GM23248 (cell line): ENCODE results near the gene PEX16. TPM values are rescaled to one million over a fixed set of nuclear protein-coding genes. Genes with fewer than 3 reads are reported as not detected.

Experiments
- DNase-seq: peaks from one replicate; pipeline ENCODE4 v3.0.0-alpha.2; 2015
- H2AFZ ChIP-seq: fragments of 200-600 bp; sonication (generic); 2 replicates; pipeline ENCODE4 v1.6.1; 2016; ENCODE audit warnings: antibody characterized with exemption
- H3F3A ChIP-seq: fragments of 200-600 bp; sonication (generic); 2 replicates; pipeline ENCODE4 v1.6.1; 2016; ENCODE audit warnings: mild to moderate bottlenecking, antibody characterized with exemption, mixed run types; ENCODE audit not compliant: insufficient read depth
- H3K27ac ChIP-seq: fragments of 200-600 bp; sonication (generic); 2 replicates; pipeline ENCODE4 v1.5.1; 2016; ENCODE audit warnings: mild to moderate bottlenecking
- H3K27me3 ChIP-seq: fragments of 200-600 bp; sonication (generic); replicated peaks from 2 replicates; pipeline ENCODE4 v1.6.1; 2016; ENCODE audit warnings: mild to moderate bottlenecking; ENCODE audit not compliant: insufficient read depth
- H3K36me3 ChIP-seq: fragments of 200-600 bp; sonication (generic); 2 replicates; pipeline ENCODE4 v1.6.1; 2016; ENCODE audit warnings: low read depth, mild to moderate bottlenecking
- H3K4me1 ChIP-seq: fragments of 200-600 bp; sonication (generic); 2 replicates; pipeline ENCODE4 v1.6.1; 2016; ENCODE audit warnings: mild to moderate bottlenecking; ENCODE audit not compliant: insufficient read depth
- H3K4me2 ChIP-seq: fragments of 200-600 bp; sonication (generic); one replicate; pipeline ENCODE4 v1.6.1; 2016; ENCODE audit warnings: mild to moderate bottlenecking; ENCODE audit not compliant: unreplicated experiment
- H3K4me3 ChIP-seq: fragments of 200-600 bp; sonication (generic); 2 replicates; pipeline ENCODE4 v1.5.1; 2016; ENCODE audit warnings: mild to moderate bottlenecking
- H3K79me2 ChIP-seq: fragments of 200-600 bp; sonication (generic); 2 replicates; pipeline ENCODE4 v1.6.1; 2016; ENCODE audit warnings: mild to moderate bottlenecking; ENCODE audit not compliant: insufficient read depth
- H3K9ac ChIP-seq: fragments of 200-600 bp; sonication (generic); 2 replicates; pipeline ENCODE4 v1.6.1; 2016; ENCODE audit warnings: mild to moderate bottlenecking
- H3K9me2 ChIP-seq: fragments of 200-600 bp; sonication (generic); 2 replicates; pipeline ENCODE4 v1.6.1; 2016; ENCODE audit warnings: mixed run types, mild to moderate bottlenecking, moderate library complexity; ENCODE audit not compliant: insufficient read depth
- H3K9me3 ChIP-seq: fragments of 200-600 bp; sonication (generic); one replicate; pipeline ENCODE4 v1.6.1; 2017; ENCODE audit warnings: low read depth
- H4K20me1 ChIP-seq: fragments of 200-600 bp; sonication (generic); 2 replicates; pipeline ENCODE4 v1.6.0; 2016; ENCODE audit not compliant: insufficient read depth
- EZH2 ChIP-seq: fragments of 200-600 bp; sonication (generic); IDR thresholded peaks from 2 replicates; pipeline ENCODE4 v1.6.1; 2018; ENCODE audit warnings: antibody characterized with exemption, mild to moderate bottlenecking; ENCODE audit not compliant: insufficient read depth, poor library complexity, severe bottlenecking
- EZH2phosphoT487 ChIP-seq: fragments of 200-600 bp; sonication (generic); IDR thresholded peaks from 2 replicates; pipeline ENCODE4 v1.6.1; 2018; ENCODE audit warnings: antibody characterized with exemption, moderate library complexity, mild to moderate bottlenecking, low read depth; ENCODE audit not compliant: insufficient read depth
- WGBS, 2 experiments: methylation state at CpG; one replicate each; pipeline ENCODE4 v1.1.6; 2015 to 2017; ENCODE audit warnings: low lambda C conversion rate in 2 of 2, low coverage in 1 of 2; ENCODE audit errors: missing lambda C conversion rate in 2 of 2; 5-methylcytosine and 5-hydroxymethylcytosine counted together
- in situ Hi-C: fragments of 300-500 bp; cut with MboI; formaldehyde crosslinking; loops from 2 replicates; pipeline ENCODE4 v1.15.0; 2020
- polyA plus RNA-seq: library from polyadenylated mRNA; unstranded; fragments of >200 nt; fragmentation: Nextera tagmentation; extraction: Ambion mirVana; gene quantifications from 2 replicates; pipeline ENCODE4 v1.2.1, GENCODE V29; 2016
- total RNA-seq: library from RNA; depleted of rRNA; stranded (reverse); fragments of >200 nt; shearing (Covaris generic); gene quantifications from 2 replicates; pipeline ENCODE4 v1.2.3, GENCODE V29; 2014

Gene PEX16
- total and polyA plus RNA-seq, 2 experiments from 2014 or later = 21.2 to 23.2 TPM

- no peaks in the 10 kb centered on the region for H3K9me3 ChIP-seq
- no peaks in the 10 kb centered on the region for H3K36me3 ChIP-seq
- H3K79me2 ChIP-seq = no peaks in the 10 kb centered on the region
- no peak overlapping the region for H3K9ac ChIP-seq
- H3K9me2 ChIP-seq = no peaks in the 10 kb centered on the region
- H3K4me3 ChIP-seq = no peak overlapping the region
- H3K4me2 ChIP-seq = no peak overlapping the region
- no peak for DNase-seq
- no peak overlapping the region for H3K27ac ChIP-seq
- WGBS, 2 experiments = 71 to 81% methylated on average over 10 of the region's 10 CpGs
- H3F3A ChIP-seq = 0 out of 2 replicates have a peak, but pooled peaks cover 4% of the 10 kb centered on the region
- peaks cover 8% of the 10 kb centered on the region; the same call in 1 of the 2 replicates for H3K4me1 ChIP-seq
- no peaks in the 10 kb centered on the region for H3K27me3 ChIP-seq
- H4K20me1 ChIP-seq = no peaks in the 10 kb centered on the region
- H2AFZ ChIP-seq = no peak overlapping the region
- no peak for TF ChIP-seq EZH2
- TF ChIP-seq EZH2phosphoT487 = no peak
- in situ Hi-C loops = no loop called here
Observed at GRCh38 chr11:45884596-45885185, 33.0 kb downstream of the PEX16 start.

- Histone ChIP-seq H3K4me3 (no peak overlapping the region), H3K9me3 (no peaks in the 10 kb centered on the region), H3K4me1 (peaks cover 10% of the 10 kb centered on the region; the same call in 1 of the 2 replicates), H3K9ac (no peak overlapping the region), H3F3A (peaks cover 9% of the 10 kb centered on the region; the same call in 1 of the 2 replicates), H3K79me2 (no peaks in the 10 kb centered on the region), H3K27me3 (no peaks in the 10 kb centered on the region), H4K20me1 (no peaks in the 10 kb centered on the region), H3K27ac (no peak overlapping the region), H3K36me3 (no peaks in the 10 kb centered on the region; the same call in 1 of the 2 replicates), H2AFZ (no peak overlapping the region), H3K9me2 (no peaks in the 10 kb centered on the region), H3K4me2 (no peak overlapping the region)
- WGBS, 2 experiments = 86 to 91% methylated on average over 6 of the region's 6 CpGs
- no peak for DNase-seq
- TF ChIP-seq EZH2phosphoT487 (no peak), EZH2 (no peak)
- in situ Hi-C loops = no loop called here
Observed at GRCh38 chr11:45881708-45882368, 35.8 kb downstream of the PEX16 start.

GRCh38 chr11:45880772-45881570 lies 36.7 kb downstream of the PEX16 start:
- DNase-seq = no peak
- 85% methylated on average over 15 of the region's 15 CpGs for WGBS, 2 experiments
- no peaks in the 10 kb centered on the region for H4K20me1 ChIP-seq

More at GRCh38 chr11:45880772-45881570, 36.7 kb downstream of the PEX16 start:
- in situ Hi-C loops = no loop called here
- no peak overlapping the region for H3K4me3 ChIP-seq
- TF ChIP-seq EZH2phosphoT487 (no peak), EZH2 (no peak)
- no peaks in the 10 kb centered on the region for H3K9me3 ChIP-seq
- H3K27ac ChIP-seq = no peak overlapping the region
- no peaks in the 10 kb centered on the region for H3K27me3 ChIP-seq
- H3K9me2 ChIP-seq = no peaks in the 10 kb centered on the region
- no peak overlapping the region for H2AFZ ChIP-seq
- H3K9ac ChIP-seq = no peak overlapping the region
- no peaks in the 10 kb centered on the region for H3K79me2 ChIP-seq
- H3K4me1 ChIP-seq = peaks cover 10% of the 10 kb centered on the region; the same call in 1 of the 2 replicates
- H3F3A ChIP-seq = peaks cover 9% of the 10 kb centered on the region; the same call in 1 of the 2 replicates
- H3K4me2 ChIP-seq = no peak overlapping the region
- H3K36me3 ChIP-seq = no peaks in the 10 kb centered on the region; the same call in 1 of the 2 replicates
